Activated naive CD8-positive, alpha-beta T cell treated with anti-CD3 and anti-CD28 coated beads, Interleukin-2, amount 10 ng/mL, durations not matched to agents 7 days and 5 days (primary cell): Measurements from ENCODE around the gene SEMA6A. TPM values are rescaled to one million over a fixed set of nuclear protein-coding genes. Genes with fewer than 3 reads are reported as not detected.

Experiments
- ATAC-seq: fragments of 150-1000 bp; cut with Tn5 transposase; one replicate; pipeline ENCODE4 v1.10.0; 2021; ENCODE audit warnings: low read depth, moderate library complexity
- POLR2A ChIA-PET: fragments of 350-600 bp; sonication (Branson Sonifier 250); formaldehyde crosslinking; loops from one replicate; lab custom pipeline; 2021; ENCODE audit warnings: antibody characterized with exemption; lab: Charles Lee
- DNase-seq: peaks from one replicate; pipeline ENCODE4 v3.0.0; 2021
- H3K27ac Mint-ChIP-seq: one replicate; pipeline ENCODE4 v1.8.0; 2022; ENCODE audit warnings: mild to moderate bottlenecking, mixed read lengths
- H3K27me3 Mint-ChIP-seq: one replicate; pipeline ENCODE4 v1.8.0; 2022; ENCODE audit warnings: mild to moderate bottlenecking, moderate library complexity, mixed read lengths
- H3K36me3 Mint-ChIP-seq: one replicate; pipeline ENCODE4 v1.8.0; 2021; ENCODE audit warnings: mild to moderate bottlenecking, mixed read lengths
- H3K4me1 Mint-ChIP-seq: one replicate; pipeline ENCODE4 v1.8.0; 2021; ENCODE audit warnings: mixed read lengths
- H3K4me3 Mint-ChIP-seq: one replicate; pipeline ENCODE4 v1.8.0; 2022; ENCODE audit warnings: mild to moderate bottlenecking, moderate library complexity, mixed read lengths
- H3K9me3 Mint-ChIP-seq: one replicate; pipeline ENCODE4 v1.8.0; 2021; ENCODE audit warnings: mixed read lengths
- total RNA-seq, 2 experiments: library from RNA; stranded (reverse); gene quantifications; one replicate each; pipeline ENCODE4 v1.2.3, GENCODE V29; 2021

Gene SEMA6A
- total RNA-seq: not detected

- peaks cover 1% of the 10 kb centered on the region for H3K36me3 Mint-ChIP-seq
- peak; percentile 77 for ATAC-seq
- peaks cover 84% of the 10 kb centered on the region for H3K27me3 Mint-ChIP-seq
- no peaks in the 10 kb centered on the region for H3K9me3 Mint-ChIP-seq
- H3K4me1 Mint-ChIP-seq: peaks cover 21% of the 10 kb centered on the region
- H3K4me3 Mint-ChIP-seq: peak within 1 kb of the TSS; percentile 90
- H3K27ac Mint-ChIP-seq: peak within 1 kb of the TSS; percentile 80
- POLR2A ChIA-PET: interaction anchor here (0.6 kb wide), 1 partner anchor 1000 kb away, joined by 3 read pairs; no protein-coding TSS in a partner anchor
- DNase-seq: peak; percentile 74
These were observed at the start of gene SEMA6A for GRCh38 chr5:116574367-116575325. Gene SEMA6A (minus strand): TSS chr5:116574823. CDS start chr5:116504944, 69,879 bp downstream.

- no peaks in the 10 kb centered on the region for H3K36me3 Mint-ChIP-seq
These were observed 47.9 kb upstream of the SEMA6A start for GRCh38 chr5:116622375-116623050.

GRCh38 chr5:116621599-116621998 is 47.0 kb upstream of the SEMA6A start:
- DNase-seq (no peak), ATAC-seq (no peak)
- no peak overlapping the region for H3K4me3 Mint-ChIP-seq
- POLR2A ChIA-PET: no interaction called here
- H3K36me3 Mint-ChIP-seq: no peaks in the 10 kb centered on the region
- H3K27me3 Mint-ChIP-seq: peaks cover 4% of the 10 kb centered on the region
- no peak overlapping the region for H3K27ac Mint-ChIP-seq
- no peaks in the 10 kb centered on the region for H3K9me3 Mint-ChIP-seq
- no peaks in the 10 kb centered on the region for H3K4me1 Mint-ChIP-seq

More at GRCh38 chr5:116622375-116623050, 47.9 kb upstream of the SEMA6A start:
- POLR2A ChIA-PET: no interaction called here
- Mint-ChIP-seq H3K27me3 (peaks cover 4% of the 10 kb centered on the region), H3K9me3 (no peaks in the 10 kb centered on the region), H3K4me1 (no peaks in the 10 kb centered on the region), H3K27ac (no peak overlapping the region), H3K4me3 (no peak overlapping the region)
- DNase-seq: no peak
- ATAC-seq: no peak

- POLR2A ChIA-PET: no interaction called here
- Mint-ChIP-seq H3K4me1 (no peaks in the 10 kb centered on the region), H3K9me3 (no peaks in the 10 kb centered on the region), H3K27me3 (peaks cover 6% of the 10 kb centered on the region), H3K36me3 (no peaks in the 10 kb centered on the region), H3K27ac (no peak overlapping the region), H3K4me3 (no peak overlapping the region)
- no peak for DNase-seq
- ATAC-seq: no peak
These were observed 42.3 kb upstream of the SEMA6A start for GRCh38 chr5:116616876-116617275.

GRCh38 chr5:116614603-116614920 is 39.9 kb upstream of the SEMA6A start:
- no peak overlapping the region for H3K27ac Mint-ChIP-seq
- no peak for ATAC-seq
- H3K4me1 Mint-ChIP-seq: no peaks in the 10 kb centered on the region
- H3K4me3 Mint-ChIP-seq: no peak overlapping the region
- POLR2A ChIA-PET: no interaction called here
- no peaks in the 10 kb centered on the region for H3K9me3 Mint-ChIP-seq
- H3K27me3 Mint-ChIP-seq: peaks cover 8% of the 10 kb centered on the region
- no peak for DNase-seq
- no peaks in the 10 kb centered on the region for H3K36me3 Mint-ChIP-seq

- no peak overlapping the region for H3K4me3 Mint-ChIP-seq
- no peaks in the 10 kb centered on the region for H3K4me1 Mint-ChIP-seq
- peaks cover 8% of the 10 kb centered on the region for H3K27me3 Mint-ChIP-seq
- ATAC-seq (no peak), DNase-seq (no peak)
- no peak overlapping the region for H3K27ac Mint-ChIP-seq
- H3K36me3 Mint-ChIP-seq: no peaks in the 10 kb centered on the region
- no peaks in the 10 kb centered on the region for H3K9me3 Mint-ChIP-seq
- POLR2A ChIA-PET: no interaction called here
These were observed 38.8 kb upstream of the SEMA6A start for GRCh38 chr5:116613445-116613844.

- POLR2A ChIA-PET: no interaction called here
- ATAC-seq (no peak), DNase-seq (no peak)
- H3K36me3 Mint-ChIP-seq: no peaks in the 10 kb centered on the region
- no peak overlapping the region for H3K27ac Mint-ChIP-seq
- no peaks in the 10 kb centered on the region for H3K4me1 Mint-ChIP-seq
- H3K27me3 Mint-ChIP-seq: peaks cover 8% of the 10 kb centered on the region
- no peaks in the 10 kb centered on the region for H3K9me3 Mint-ChIP-seq
- no peak overlapping the region for H3K4me3 Mint-ChIP-seq
These were observed 37.8 kb upstream of the SEMA6A start for GRCh38 chr5:116612431-116612830.

GRCh38 chr5:116605310-116606070 is 30.9 kb upstream of the SEMA6A start:
- POLR2A ChIA-PET: no interaction called here
- DNase-seq: no peak
- Mint-ChIP-seq H3K27ac (no peak overlapping the region), H3K4me1 (no peaks in the 10 kb centered on the region), H3K27me3 (peaks cover 8% of the 10 kb centered on the region), H3K36me3 (no peaks in the 10 kb centered on the region), H3K9me3 (no peaks in the 10 kb centered on the region), H3K4me3 (no peak overlapping the region)
- ATAC-seq: no peak

- no peak for ATAC-seq
- Mint-ChIP-seq H3K4me3 (no peak overlapping the region), H3K27me3 (peaks cover 8% of the 10 kb centered on the region), H3K4me1 (no peaks in the 10 kb centered on the region), H3K9me3 (no peaks in the 10 kb centered on the region), H3K27ac (no peak overlapping the region), H3K36me3 (no peaks in the 10 kb centered on the region)
- POLR2A ChIA-PET: no interaction called here
- no peak for DNase-seq
These were observed 30.2 kb upstream of the SEMA6A start for GRCh38 chr5:116604805-116605204.

- Mint-ChIP-seq H3K9me3 (no peaks in the 10 kb centered on the region), H3K4me3 (no peak overlapping the region), H3K4me1 (no peaks in the 10 kb centered on the region), H3K36me3 (no peaks in the 10 kb centered on the region), H3K27me3 (peaks cover 9% of the 10 kb centered on the region), H3K27ac (no peak overlapping the region)
- POLR2A ChIA-PET: no interaction called here
- no peak for ATAC-seq
- DNase-seq: no peak
These were observed 26.3 kb upstream of the SEMA6A start for GRCh38 chr5:116600876-116601275.

GRCh38 chr5:116598911-116599310 is 24.3 kb upstream of the SEMA6A start:
- peaks cover 9% of the 10 kb centered on the region for H3K27me3 Mint-ChIP-seq
- H3K4me3 Mint-ChIP-seq: no peak overlapping the region
- peak overlapping the region; percentile 23 for H3K27ac Mint-ChIP-seq
- POLR2A ChIA-PET: no interaction called here
- no peak for ATAC-seq
- no peak for DNase-seq
- no peaks in the 10 kb centered on the region for H3K36me3 Mint-ChIP-seq
- H3K4me1 Mint-ChIP-seq: no peaks in the 10 kb centered on the region
- H3K9me3 Mint-ChIP-seq: no peaks in the 10 kb centered on the region

GRCh38 chr5:116595498-116595897 is 20.9 kb upstream of the SEMA6A start:
- Mint-ChIP-seq H3K4me3 (no peak overlapping the region), H3K9me3 (no peaks in the 10 kb centered on the region), H3K4me1 (no peaks in the 10 kb centered on the region), H3K27me3 (peaks cover 3% of the 10 kb centered on the region), H3K27ac (no peak overlapping the region), H3K36me3 (no peaks in the 10 kb centered on the region)
- no peak for DNase-seq
- ATAC-seq: no peak
- POLR2A ChIA-PET: no interaction called here

- H3K27ac Mint-ChIP-seq: no peak overlapping the region
- H3K36me3 Mint-ChIP-seq: no peaks in the 10 kb centered on the region
- H3K27me3 Mint-ChIP-seq: peaks cover 2% of the 10 kb centered on the region
These were observed 18.7 kb upstream of the SEMA6A start for GRCh38 chr5:116593340-116593739.

More at GRCh38 chr5:116593340-116593739, 18.7 kb upstream of the SEMA6A start:
- POLR2A ChIA-PET: no interaction called here
- no peak for ATAC-seq
- H3K4me1 Mint-ChIP-seq: no peaks in the 10 kb centered on the region
- H3K9me3 Mint-ChIP-seq: no peaks in the 10 kb centered on the region
- no peak for DNase-seq
- no peak overlapping the region for H3K4me3 Mint-ChIP-seq
